SU-DHL-6 (cell line): Measurements from ENCODE around the gene NPAS3.

ENCODE experiments used
- H2AFZ ChIP-seq: fragments of 200-600 bp; sonication (generic); 2 replicates; pipeline ENCODE4 v1.6.1; 2014; ENCODE audit warnings: low read depth, mild to moderate bottlenecking, moderate library complexity, mixed read lengths, antibody characterized with exemption, low read length; ENCODE audit not compliant: severe bottlenecking
- H3F3A ChIP-seq: fragments of 200-600 bp; shearing (Covaris generic); 2 replicates; pipeline ENCODE4 v1.6.0; 2016; ENCODE audit warnings: antibody characterized with exemption, mild to moderate bottlenecking; ENCODE audit not compliant: insufficient read depth
- H3K27ac ChIP-seq: fragments of 200-600 bp; sonication (generic); 2 replicates; pipeline ENCODE4 v1.5.1; 2016; ENCODE audit warnings: low read depth, mild to moderate bottlenecking, low read length, moderate library complexity, mixed read lengths
- H3K27me3 ChIP-seq: fragments of 200-600 bp; sonication (generic), shearing (Covaris generic); 2 replicates; pipeline ENCODE4 v1.6.0; 2014; ENCODE audit warnings: mild to moderate bottlenecking, low read length
- H3K36me3 ChIP-seq: fragments of 200-600 bp; sonication (generic); 2 replicates; pipeline ENCODE4 v1.6.1; 2014; ENCODE audit warnings: mild to moderate bottlenecking, low read length, mixed read lengths
- H3K4me2 ChIP-seq: fragments of 300-600, 200-600 bp; shearing (Covaris generic), sonication (generic); 2 replicates; pipeline ENCODE4 v1.6.0; 2014; ENCODE audit warnings: low read length, low read depth, mild to moderate bottlenecking; ENCODE audit not compliant: poor library complexity, severe bottlenecking
- H3K4me3 ChIP-seq: fragments of 200-600 bp; sonication (generic); 2 replicates; pipeline ENCODE4 v1.5.1; 2014; ENCODE audit warnings: antibody characterized with exemption, low read length, mild to moderate bottlenecking, mixed read lengths; ENCODE audit not compliant: insufficient read depth, poor library complexity, severe bottlenecking
- H3K79me2 ChIP-seq: fragments of 200-600 bp; sonication (generic); 2 replicates; pipeline ENCODE4 v1.6.1; 2014; ENCODE audit warnings: mild to moderate bottlenecking, low read length, moderate library complexity; ENCODE audit not compliant: insufficient read depth
- H3K9ac ChIP-seq: fragments of 200-600 bp; sonication (generic); 2 replicates; pipeline ENCODE4 v1.7.0; 2014; ENCODE audit warnings: mild to moderate bottlenecking, low read length
- H3K9me2 ChIP-seq: fragments of 200-600 bp; sonication (generic); replicated peaks from 2 replicates; pipeline ENCODE4 v1.6.1; 2014; ENCODE audit warnings: low read length; ENCODE audit not compliant: insufficient read depth
- H3K9me3 ChIP-seq: fragments of 200-600 bp; sonication (generic); 2 replicates; pipeline ENCODE4 v1.6.1; 2014; ENCODE audit warnings: low read length, mixed read lengths; ENCODE audit not compliant: insufficient read depth
- H4K20me1 ChIP-seq: fragments of 200-600 bp; sonication (generic); 2 replicates; pipeline ENCODE4 v1.6.1; 2014; ENCODE audit warnings: low read depth, mild to moderate bottlenecking, antibody characterized with exemption, low read length, moderate library complexity, mixed read lengths
- CTCF ChIP-seq: fragments of 200-600 bp; sonication (generic); IDR thresholded peaks from one replicate; pipeline ENCODE4 v1.5.1; 2017; ENCODE audit warnings: antibody characterized with exemption, mild to moderate bottlenecking, low read length, moderate library complexity; ENCODE audit not compliant: insufficient read depth, poor library complexity, severe bottlenecking
- EZH2phosphoT487 ChIP-seq: fragments of 200-600 bp; sonication (generic), shearing (Covaris generic); conservative IDR thresholded peaks from 2 replicates; pipeline ENCODE4 v1.6.1; 2018; ENCODE audit warnings: mild to moderate bottlenecking, antibody characterized with exemption, low read length, moderate library complexity, mixed read lengths

Gene NPAS3

GRCh38 chr14:33414041-33414440 lies 475.4 kb downstream of the NPAS3 start:
- no peaks in the 10 kb centered on the region for H3K27me3 ChIP-seq
- no peak overlapping the region for H3K9ac ChIP-seq
- H3F3A ChIP-seq: no peaks in the 10 kb centered on the region
- no peaks in the 10 kb centered on the region for H3K79me2 ChIP-seq
- H2AFZ ChIP-seq: no peak overlapping the region
- H3K36me3 ChIP-seq: no peaks in the 10 kb centered on the region
- TF ChIP-seq CTCF: no peak
- TF ChIP-seq EZH2phosphoT487: no peak
- no peaks in the 10 kb centered on the region for H3K9me3 ChIP-seq
- H4K20me1 ChIP-seq: no peaks in the 10 kb centered on the region
- no peaks in the 10 kb centered on the region for H3K9me2 ChIP-seq
- H3K4me3 ChIP-seq: no peak overlapping the region
- no peak overlapping the region for H3K4me2 ChIP-seq
- no peak overlapping the region for H3K27ac ChIP-seq

GRCh38 chr14:33420051-33420627 lies 481.5 kb downstream of the NPAS3 start:
- no peak for TF ChIP-seq CTCF
- no peak for TF ChIP-seq EZH2phosphoT487
- H4K20me1 ChIP-seq: no peaks in the 10 kb centered on the region
- H3K79me2 ChIP-seq: no peaks in the 10 kb centered on the region
- no peak overlapping the region for H3K4me2 ChIP-seq
- no peaks in the 10 kb centered on the region for H3K9me2 ChIP-seq
- no peaks in the 10 kb centered on the region for H3K9me3 ChIP-seq
- no peak overlapping the region for H3K4me3 ChIP-seq
- H3K9ac ChIP-seq: no peak overlapping the region
- H3F3A ChIP-seq: no peaks in the 10 kb centered on the region
- no peak overlapping the region for H3K27ac ChIP-seq
- no peaks in the 10 kb centered on the region for H3K36me3 ChIP-seq
- H2AFZ ChIP-seq: no peak overlapping the region
- H3K27me3 ChIP-seq: no peaks in the 10 kb centered on the region

GRCh38 chr14:33430414-33431035 lies 491.8 kb downstream of the NPAS3 start:
- no peaks in the 10 kb centered on the region for H3K9me3 ChIP-seq
- H3K79me2 ChIP-seq: no peaks in the 10 kb centered on the region
- no peaks in the 10 kb centered on the region for H3K9me2 ChIP-seq
- H3K27ac ChIP-seq: no peak overlapping the region
- H3K9ac ChIP-seq: no peak overlapping the region
- no peak overlapping the region for H2AFZ ChIP-seq
- H3K4me3 ChIP-seq: no peak overlapping the region
- H3K4me2 ChIP-seq: no peak overlapping the region
- H4K20me1 ChIP-seq: no peaks in the 10 kb centered on the region
- no peak for TF ChIP-seq EZH2phosphoT487
- TF ChIP-seq CTCF: no peak
- no peaks in the 10 kb centered on the region for H3F3A ChIP-seq
- no peaks in the 10 kb centered on the region for H3K27me3 ChIP-seq
- no peaks in the 10 kb centered on the region for H3K36me3 ChIP-seq
